Right kidney (tissue), 1 donor: ENCODE data around the gene ELK3.

Source experiments
- DNase-seq: peaks from one replicate; pipeline ENCODE4 v3.0.0-alpha.2; 2016

ELK3 gene

GRCh38 chr12:96210376-96211055 is 16.3 kb downstream of the ELK3 start:
- no peak for DNase-seq

- peak; percentile 30 for DNase-seq
Measured at GRCh38 chr12:96211988-96212387, 17.8 kb downstream of the ELK3 start.

GRCh38 chr12:96212456-96213375 is 18.5 kb downstream of the ELK3 start:
- no peak for DNase-seq

GRCh38 chr12:96213869-96214268 is 19.7 kb downstream of the ELK3 start:
- DNase-seq, result no peak

- DNase-seq, result no peak
Measured at GRCh38 chr12:96215919-96216273, 21.7 kb downstream of the ELK3 start.

GRCh38 chr12:96218989-96219678 is 25.0 kb downstream of the ELK3 start:
- DNase-seq, result no peak

- DNase-seq, result no peak
Measured at GRCh38 chr12:96219700-96220206, 25.6 kb downstream of the ELK3 start.

- no peak for DNase-seq
Measured at GRCh38 chr12:96220902-96221301, 26.7 kb downstream of the ELK3 start.

GRCh38 chr12:96221391-96221790 is 27.2 kb downstream of the ELK3 start:
- no peak for DNase-seq

- no peak for DNase-seq
Measured at GRCh38 chr12:96223411-96224218, 29.4 kb downstream of the ELK3 start.

- no peak for DNase-seq
Measured at GRCh38 chr12:96224219-96224615, 30.0 kb downstream of the ELK3 start.

GRCh38 chr12:96225044-96225855 is 31.1 kb downstream of the ELK3 start:
- no peak for DNase-seq

GRCh38 chr12:96225994-96226399 is 31.8 kb downstream of the ELK3 start:
- no peak for DNase-seq

- DNase-seq, result no peak
Measured at GRCh38 chr12:96226401-96226800, 32.2 kb downstream of the ELK3 start.

- DNase-seq, result no peak
Measured at GRCh38 chr12:96226801-96227348, 32.7 kb downstream of the ELK3 start.

GRCh38 chr12:96227365-96228106 is 33.4 kb downstream of the ELK3 start:
- no peak for DNase-seq

- no peak for DNase-seq
Measured at GRCh38 chr12:96228566-96229248, 34.5 kb downstream of the ELK3 start.

- DNase-seq, result no peak
Measured at GRCh38 chr12:96230646-96231045, 36.5 kb downstream of the ELK3 start.

GRCh38 chr12:96233168-96233567 is 39.0 kb downstream of the ELK3 start:
- DNase-seq, result no peak
